ENCODE data around the gene SH3PXD2A. TPM values are rescaled to one million over a fixed set of nuclear protein-coding genes. Genes with fewer than 3 reads are reported as not detected.

SH3PXD2A gene
- total RNA-seq, 1 donor from 2014 or later, result 51.3 TPM

DNA sequence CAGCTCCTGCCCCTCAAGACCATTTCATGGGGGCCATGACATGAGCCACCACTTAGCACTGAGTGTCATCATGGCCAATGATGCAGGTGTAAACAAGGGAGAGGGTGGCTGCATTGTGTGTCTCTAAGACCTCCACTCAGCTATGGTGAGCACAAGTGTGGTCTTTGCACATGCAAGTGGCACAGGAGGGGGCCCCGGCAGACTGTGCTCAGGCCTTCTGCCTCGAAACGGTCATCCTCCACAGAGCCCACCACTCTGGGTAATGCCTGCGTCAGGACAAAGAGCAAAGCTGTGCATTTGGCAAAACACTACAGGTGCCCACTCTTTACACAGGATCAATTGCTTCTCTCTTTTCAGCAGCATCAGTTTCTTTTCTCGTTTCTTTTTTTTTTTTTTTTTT, 125.5 kb downstream of the SH3PXD2A start:
- no peak for DNase-seq (ENCODE audit: low spot score)

DNA sequence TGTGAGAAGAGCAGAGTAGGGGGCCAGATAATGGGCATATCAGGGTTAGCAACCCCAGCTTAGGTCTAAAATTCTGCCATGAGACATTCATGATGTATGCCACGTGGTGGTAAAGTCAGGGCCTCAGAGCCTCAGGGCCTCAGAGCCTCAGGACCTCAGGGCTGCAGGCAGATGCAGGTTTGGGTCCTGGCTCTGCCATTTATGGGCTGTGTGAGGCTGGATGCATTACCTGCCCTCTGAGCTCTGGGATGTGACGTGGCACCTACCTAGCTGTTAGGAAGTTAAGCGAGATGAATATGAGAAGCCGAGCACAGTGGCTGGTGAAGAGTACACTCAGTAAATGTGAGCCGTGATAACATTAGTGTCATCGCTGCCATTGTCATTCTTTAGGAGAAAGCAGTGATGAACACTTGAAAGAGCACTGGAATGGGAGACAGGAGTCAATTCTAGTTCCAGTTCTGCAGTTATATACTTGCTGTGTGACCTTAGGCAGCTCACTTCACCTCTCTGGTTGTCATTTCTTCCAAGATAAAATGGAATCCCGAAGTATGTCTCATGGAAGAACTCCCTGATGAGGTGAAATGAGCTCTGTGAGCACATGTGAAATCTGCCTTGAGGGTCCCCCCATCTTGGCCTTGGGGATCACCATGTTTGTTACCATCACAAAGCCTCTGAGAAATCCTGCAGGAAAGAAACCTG, 127.2 kb downstream of the SH3PXD2A start:
- DNase-seq (ENCODE audit: low spot score), result no peak

DNA sequence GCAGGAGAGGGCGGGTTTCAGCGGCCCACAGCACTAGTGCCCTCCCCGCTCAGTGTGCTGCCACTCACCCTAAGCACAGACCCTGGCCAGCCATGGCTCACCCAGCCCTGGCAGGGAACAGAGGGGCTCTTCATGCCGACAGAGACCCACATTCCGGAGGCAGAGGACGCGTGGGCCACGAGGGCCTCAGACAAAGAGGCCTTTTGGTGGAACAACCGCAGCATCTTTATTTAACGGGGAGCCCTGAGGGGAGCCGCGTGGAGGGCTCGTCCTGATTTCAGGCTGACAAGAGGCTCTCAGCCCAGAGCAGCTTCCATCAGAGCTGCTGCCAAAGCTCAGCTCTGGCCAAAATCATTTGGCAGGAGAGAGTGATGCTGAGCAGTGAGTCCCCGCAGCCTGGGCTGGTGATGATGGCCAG, 127.8 kb downstream of the SH3PXD2A start:
- no peak for DNase-seq (ENCODE audit: low spot score)

GRCh38 chr10:103726637-103727036, 128.7 kb downstream of the SH3PXD2A start:
- no peak for DNase-seq (ENCODE audit: low spot score)

GRCh38 chr10:103725242-103725641, 130.1 kb downstream of the SH3PXD2A start:
- DNase-seq (ENCODE audit: low spot score), result no peak

DNA sequence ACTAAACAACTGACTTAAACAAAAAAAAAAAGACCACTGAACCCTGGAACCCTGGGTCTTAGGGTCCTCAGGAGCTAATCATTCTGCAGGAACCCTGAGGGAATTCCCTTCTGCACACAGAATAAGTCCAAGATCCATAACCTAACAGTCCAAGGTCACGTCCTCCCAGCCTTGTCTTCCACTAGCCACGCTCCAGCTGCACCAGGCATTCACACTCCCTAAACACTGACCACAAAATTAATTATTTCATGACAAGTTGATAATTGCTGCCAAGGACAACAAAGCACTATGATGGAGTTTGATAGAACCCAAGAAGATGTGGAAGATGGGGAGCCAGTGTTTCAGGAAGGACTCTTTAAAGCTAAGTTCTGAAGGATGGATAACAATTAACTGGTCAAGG, 130.6 kb downstream of the SH3PXD2A start:
- DNase-seq (ENCODE audit: low spot score), result no peak

- DNase-seq (ENCODE audit: low spot score), result no peak
These were observed 131.3 kb downstream of the SH3PXD2A start for GRCh38 chr10:103724074-103724473.

- DNase-seq (ENCODE audit: low spot score), result no peak
These were observed 131.8 kb downstream of the SH3PXD2A start for GRCh38 chr10:103723557-103723956.

GRCh38 chr10:103722632-103723031, 132.7 kb downstream of the SH3PXD2A start:
- no peak for DNase-seq (ENCODE audit: low spot score)

GRCh38 chr10:103720964-103721335, 134.4 kb downstream of the SH3PXD2A start:
- DNase-seq (ENCODE audit: low spot score), result no peak

DNA sequence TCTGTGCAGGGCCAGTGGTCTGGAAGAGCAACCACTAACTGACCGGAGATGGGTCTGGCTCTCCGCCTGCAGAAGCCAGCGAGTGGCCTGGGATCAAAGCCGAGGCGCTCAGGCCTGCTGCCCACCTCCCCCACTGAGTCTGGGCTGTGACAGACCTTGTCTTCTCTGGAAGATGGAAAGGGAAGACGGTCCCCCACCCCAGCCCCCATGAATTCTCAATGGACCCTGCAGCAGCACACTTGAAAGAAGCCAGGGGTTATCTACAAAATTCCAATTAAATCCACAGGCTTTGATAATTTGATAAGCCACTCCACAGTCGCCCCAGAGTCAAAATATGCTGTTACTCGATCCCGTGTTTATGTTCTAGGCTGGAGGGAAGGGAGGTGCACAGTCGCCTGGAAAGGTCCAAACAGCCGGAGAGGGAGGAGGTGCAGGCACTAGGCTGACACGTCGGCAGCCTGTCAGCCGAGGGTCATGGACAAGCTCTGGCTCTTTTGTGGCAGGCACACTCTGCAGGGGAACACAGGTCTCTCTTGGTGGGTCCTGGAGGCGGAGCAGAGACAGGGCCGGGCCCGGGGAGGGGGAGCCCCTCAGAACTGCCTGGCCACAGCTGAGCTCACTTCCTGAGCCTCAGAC, 134.9 kb downstream of the SH3PXD2A start:
- DNase-seq (ENCODE audit: low spot score), result no peak

- DNase-seq (ENCODE audit: low spot score), result no peak
These were observed 136.3 kb downstream of the SH3PXD2A start for GRCh38 chr10:103719036-103719435.

DNA sequence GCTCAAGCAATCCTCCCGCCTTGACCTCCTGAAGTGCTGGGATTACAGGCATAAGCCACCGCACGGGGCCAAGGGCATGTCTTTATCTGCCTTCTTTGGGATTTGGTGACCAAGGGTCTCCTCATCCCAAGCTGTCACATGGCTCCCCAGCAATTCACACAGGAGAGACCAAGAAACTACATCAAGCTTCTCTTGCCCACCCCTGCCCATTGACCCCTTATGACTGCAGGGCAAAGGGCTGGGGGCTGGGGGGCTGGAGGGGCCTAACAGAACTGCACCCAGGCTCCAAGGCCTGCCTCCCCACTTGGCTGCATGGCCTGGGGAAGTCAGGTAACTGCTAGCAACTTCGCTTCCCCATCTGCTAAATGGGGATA, 137.1 kb downstream of the SH3PXD2A start:
- DNase-seq (ENCODE audit: low spot score), result no peak

GRCh38 chr10:103717341-103718246, 137.8 kb downstream of the SH3PXD2A start:
- DNase-seq (ENCODE audit: low spot score), result no peak

DNA sequence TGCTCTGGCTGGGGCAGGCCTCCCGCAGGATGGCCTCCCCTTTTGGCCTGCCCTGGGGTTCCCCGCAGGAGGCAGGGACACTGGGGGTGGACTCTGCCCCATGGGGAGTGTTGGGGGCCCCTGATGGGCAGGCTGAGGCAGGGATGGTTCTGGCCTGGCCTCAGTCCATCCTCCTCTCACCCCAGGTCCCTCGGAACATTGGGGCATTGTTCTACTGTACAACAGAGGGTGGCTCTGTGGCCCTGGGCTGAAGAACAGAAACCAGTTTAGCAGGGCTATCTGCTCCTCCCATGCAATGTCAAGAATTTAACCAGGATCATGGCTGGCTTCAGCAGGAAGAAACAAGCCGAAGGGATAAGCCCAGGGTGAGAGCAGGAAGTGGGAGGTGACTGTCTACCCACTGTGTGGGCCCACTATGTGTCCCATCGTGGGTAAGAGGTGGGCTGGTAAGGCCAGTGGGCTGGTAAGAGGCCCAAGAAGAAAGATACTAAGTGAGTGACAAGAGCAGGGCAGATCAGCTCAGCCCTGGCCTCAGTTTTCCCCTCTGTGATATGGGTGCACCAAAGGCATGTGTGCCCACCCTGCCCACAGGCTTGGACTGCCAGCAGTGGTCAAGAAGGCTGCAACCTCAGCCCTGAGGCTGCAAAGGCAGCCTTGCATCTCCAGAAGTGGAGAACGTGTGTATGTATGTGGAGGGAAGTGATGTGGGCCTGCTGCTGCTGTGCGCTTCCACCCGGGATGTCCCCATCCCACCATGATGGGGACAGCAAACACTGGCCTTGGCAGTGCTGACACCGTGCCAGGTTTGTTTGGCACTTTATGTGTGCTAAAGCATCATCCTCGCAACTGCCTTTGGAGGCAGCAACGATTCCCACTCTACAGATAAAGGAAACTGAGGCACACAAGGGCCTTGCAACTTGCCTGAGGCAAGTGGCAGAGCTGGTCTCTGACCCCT, 138.9 kb downstream of the SH3PXD2A start:
- DNase-seq (ENCODE audit: low spot score), result no peak

GRCh38 chr10:103715430-103715829, 139.9 kb downstream of the SH3PXD2A start:
- DNase-seq (ENCODE audit: low spot score), result no peak

DNA sequence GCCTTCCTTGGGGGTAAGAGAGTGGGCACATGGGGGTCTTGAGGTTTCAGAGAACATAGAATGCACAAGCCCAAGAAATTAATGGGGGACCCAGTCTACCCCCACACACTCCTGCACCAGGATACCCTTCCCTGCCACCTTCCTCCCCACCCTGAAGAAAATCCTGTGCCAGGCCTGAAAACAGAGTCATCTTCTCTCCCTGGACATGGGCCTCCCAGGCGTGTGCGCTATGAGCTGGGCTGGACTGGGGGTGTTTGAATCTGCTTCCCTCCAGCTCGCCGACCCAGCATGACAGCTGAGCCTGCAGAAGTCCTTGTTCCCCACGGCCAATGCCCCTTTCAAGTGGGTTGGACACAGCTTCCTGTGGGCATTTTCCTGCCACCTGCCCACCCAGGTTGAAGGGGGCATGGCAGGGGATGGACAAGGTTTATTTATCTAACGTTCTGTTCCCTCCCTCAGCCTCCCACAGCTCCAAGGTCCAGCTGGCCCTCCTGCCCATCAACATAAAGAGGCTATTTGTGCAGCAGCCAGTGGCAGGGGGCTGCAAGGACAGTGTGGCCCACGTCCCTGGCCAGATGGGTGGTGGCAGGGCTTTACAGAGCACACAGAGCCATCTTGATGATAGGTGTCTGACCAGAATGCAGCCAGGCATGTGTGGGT, 141.0 kb downstream of the SH3PXD2A start:
- DNase-seq (ENCODE audit: low spot score), result no peak

DNA sequence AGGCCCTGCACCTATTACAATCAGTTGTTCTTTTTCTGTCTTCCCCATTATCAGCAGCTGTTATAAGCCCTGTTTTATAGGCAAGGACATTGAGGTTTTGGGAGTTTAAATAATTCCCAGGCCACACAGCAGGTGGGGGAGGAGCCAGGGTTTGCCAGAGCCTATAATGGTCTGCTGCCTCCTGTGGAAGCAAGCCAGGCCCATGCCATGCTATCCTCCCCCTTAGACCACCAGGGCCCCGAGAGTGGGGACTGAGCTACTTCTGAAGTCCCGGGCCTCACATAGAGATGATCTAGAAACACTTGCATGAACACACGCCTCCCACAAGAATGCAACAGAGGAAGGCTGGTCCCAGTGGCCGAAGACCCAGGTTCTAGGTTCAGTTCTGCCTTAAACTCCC, 141.7 kb downstream of the SH3PXD2A start:
- no peak for DNase-seq (ENCODE audit: low spot score)

GRCh38 chr10:103712898-103713498, 142.4 kb downstream of the SH3PXD2A start:
- no peak for DNase-seq (ENCODE audit: low spot score)

- DNase-seq (ENCODE audit: low spot score), result no peak
These were observed 143.2 kb downstream of the SH3PXD2A start for GRCh38 chr10:103712146-103712545.

Measured in mesenteric fat pad (tissue), 1 donor.